ENCODE measurements around the gene TMEM114. TPM values are rescaled to one million over a fixed set of nuclear protein-coding genes. Genes with fewer than 3 reads are reported as not detected.

The TMEM114 gene
- total RNA-seq, 1 experiment from 2014 or later = not detected

- no peaks in the 10 kb centered on the region for H4K20me1 ChIP-seq (ENCODE audit: insufficient read depth, low read depth, low read length)
- peaks cover 9% of the 10 kb centered on the region for H3K9me3 ChIP-seq (ENCODE audit: low read length)
- no peak overlapping the region for H3K4me2 ChIP-seq (ENCODE audit: low read depth, low read length, poor library complexity, severe bottlenecking)
- H3K9me2 ChIP-seq (replicated peaks; ENCODE audit: insufficient read depth, low read length) = no peaks in the 10 kb centered on the region
- no peak overlapping the region for H3K4me3 ChIP-seq (ENCODE audit: low read length)
- H3K4me1 ChIP-seq (ENCODE audit: low read length) = no peaks in the 10 kb centered on the region
- H3K79me2 ChIP-seq (ENCODE audit: low read length) = no peaks in the 10 kb centered on the region
- H3K27ac ChIP-seq (ENCODE audit: low read length) = no peak overlapping the region
- H3K27me3 ChIP-seq (ENCODE audit: low read length) = no peaks in the 10 kb centered on the region
- H3K9ac ChIP-seq (ENCODE audit: low read length) = no peak overlapping the region
- H2AFZ ChIP-seq (ENCODE audit: low read length) = no peak overlapping the region
- no peaks in the 10 kb centered on the region; the same call in 1 of the 2 replicates for H3K36me3 ChIP-seq (ENCODE audit: insufficient read depth, low read length)
- DNase-seq = no peak
These were observed 6.3 kb upstream of the TMEM114 start for GRCh38 chr16:8596581-8596980.

- H3K79me2 ChIP-seq (ENCODE audit: low read length) = no peaks in the 10 kb centered on the region
- no peak overlapping the region for H3K4me3 ChIP-seq (ENCODE audit: low read length)
- H4K20me1 ChIP-seq (ENCODE audit: insufficient read depth, low read depth, low read length) = no peaks in the 10 kb centered on the region
- peaks cover 9% of the 10 kb centered on the region for H3K9me3 ChIP-seq (ENCODE audit: low read length)
- H2AFZ ChIP-seq (ENCODE audit: low read length) = no peak overlapping the region
- H3K36me3 ChIP-seq (ENCODE audit: insufficient read depth, low read length) = no peaks in the 10 kb centered on the region; the same call in 1 of the 2 replicates
- no peak overlapping the region for H3K4me2 ChIP-seq (ENCODE audit: low read depth, low read length, poor library complexity, severe bottlenecking)
- no peaks in the 10 kb centered on the region for H3K27me3 ChIP-seq (ENCODE audit: low read length)
- H3K9ac ChIP-seq (ENCODE audit: low read length) = no peak overlapping the region
- no peak for DNase-seq
- no peak overlapping the region for H3K27ac ChIP-seq (ENCODE audit: low read length)
- H3K4me1 ChIP-seq (ENCODE audit: low read length) = no peaks in the 10 kb centered on the region
- H3K9me2 ChIP-seq (replicated peaks; ENCODE audit: insufficient read depth, low read length) = no peaks in the 10 kb centered on the region
These were observed 5.5 kb upstream of the TMEM114 start for GRCh38 chr16:8595783-8596182.

- no peaks in the 10 kb centered on the region for H3K27me3 ChIP-seq (ENCODE audit: low read length)
- H3K36me3 ChIP-seq (ENCODE audit: insufficient read depth, low read length) = no peaks in the 10 kb centered on the region; the same call in 1 of the 2 replicates
- H3K4me3 ChIP-seq (ENCODE audit: low read length) = no peak overlapping the region
- H3K9me3 ChIP-seq (ENCODE audit: low read length) = peaks cover 9% of the 10 kb centered on the region
- no peaks in the 10 kb centered on the region for H3K4me1 ChIP-seq (ENCODE audit: low read length)
- no peak for DNase-seq
- H4K20me1 ChIP-seq (ENCODE audit: insufficient read depth, low read depth, low read length) = no peaks in the 10 kb centered on the region
- H2AFZ ChIP-seq (ENCODE audit: low read length) = 0 out of 2 replicates have a peak overlapping the region, but pooled peaks have one; percentile 11
- no peak overlapping the region for H3K9ac ChIP-seq (ENCODE audit: low read length)
- H3K27ac ChIP-seq (ENCODE audit: low read length) = no peak overlapping the region
- H3K4me2 ChIP-seq (ENCODE audit: low read depth, low read length, poor library complexity, severe bottlenecking) = no peak overlapping the region
- no peaks in the 10 kb centered on the region for H3K79me2 ChIP-seq (ENCODE audit: low read length)
- no peaks in the 10 kb centered on the region for H3K9me2 ChIP-seq (replicated peaks; ENCODE audit: insufficient read depth, low read length)
These were observed 3.9 kb upstream of the TMEM114 start for GRCh38 chr16:8594149-8594666.

- Histone ChIP-seq H3K79me2 (ENCODE audit: low read length) (no peaks in the 10 kb centered on the region), H3K9ac (ENCODE audit: low read length) (no peak overlapping the region), H3K9me2 (replicated peaks; ENCODE audit: insufficient read depth, low read length) (no peaks in the 10 kb centered on the region), H3K4me2 (ENCODE audit: low read depth, low read length, poor library complexity, severe bottlenecking) (no peak overlapping the region), H2AFZ (ENCODE audit: low read length) (no peak overlapping the region), H3K9me3 (ENCODE audit: low read length) (peaks cover under 1% of the 10 kb centered on the region; the same call in 1 of the 2 replicates), H3K27me3 (ENCODE audit: low read length) (no peaks in the 10 kb centered on the region), H3K27ac (ENCODE audit: low read length) (no peak overlapping the region), H3K36me3 (ENCODE audit: insufficient read depth, low read length) (no peaks in the 10 kb centered on the region), H4K20me1 (ENCODE audit: insufficient read depth, low read depth, low read length) (no peaks in the 10 kb centered on the region), H3K4me3 (ENCODE audit: low read length) (no peak overlapping the region), H3K4me1 (ENCODE audit: low read length) (no peaks in the 10 kb centered on the region)
- DNase-seq = no peak
These were observed 1.1 kb upstream of the TMEM114 start for GRCh38 chr16:8591451-8591850.

GRCh38 chr16:8590811-8591210, 500 bp upstream of the TMEM114 start:
- H3K36me3 ChIP-seq (ENCODE audit: insufficient read depth, low read length) = no peaks in the 10 kb centered on the region
- H3K4me3 ChIP-seq (ENCODE audit: low read length) = no peak overlapping the region
- H4K20me1 ChIP-seq (ENCODE audit: insufficient read depth, low read depth, low read length) = no peaks in the 10 kb centered on the region
- H3K4me2 ChIP-seq (ENCODE audit: low read depth, low read length, poor library complexity, severe bottlenecking) = no peak overlapping the region
- no peak for DNase-seq
- H3K27ac ChIP-seq (ENCODE audit: low read length) = no peak overlapping the region
- H2AFZ ChIP-seq (ENCODE audit: low read length) = no peak overlapping the region
- no peaks in the 10 kb centered on the region for H3K9me3 ChIP-seq (ENCODE audit: low read length)
- H3K9ac ChIP-seq (ENCODE audit: low read length) = no peak overlapping the region
- H3K4me1 ChIP-seq (ENCODE audit: low read length) = no peaks in the 10 kb centered on the region
- no peaks in the 10 kb centered on the region for H3K27me3 ChIP-seq (ENCODE audit: low read length)
- H3K9me2 ChIP-seq (replicated peaks; ENCODE audit: insufficient read depth, low read length) = no peaks in the 10 kb centered on the region
- no peaks in the 10 kb centered on the region for H3K79me2 ChIP-seq (ENCODE audit: low read length)

- H4K20me1 ChIP-seq (ENCODE audit: insufficient read depth, low read depth, low read length) = no peaks in the 10 kb centered on the region
- H3K9ac ChIP-seq (ENCODE audit: low read length) = no peak overlapping the region
- no peaks in the 10 kb centered on the region for H3K9me3 ChIP-seq (ENCODE audit: low read length)
- H3K4me2 ChIP-seq (ENCODE audit: low read depth, low read length, poor library complexity, severe bottlenecking) = no peak overlapping the region
- H3K27me3 ChIP-seq (ENCODE audit: low read length) = no peaks in the 10 kb centered on the region
- no peaks in the 10 kb centered on the region for H3K4me1 ChIP-seq (ENCODE audit: low read length)
- no peaks in the 10 kb centered on the region for H3K9me2 ChIP-seq (replicated peaks; ENCODE audit: insufficient read depth, low read length)
- no peak overlapping the region for H3K27ac ChIP-seq (ENCODE audit: low read length)
- H3K36me3 ChIP-seq (ENCODE audit: insufficient read depth, low read length) = no peaks in the 10 kb centered on the region
- no peaks in the 10 kb centered on the region for H3K79me2 ChIP-seq (ENCODE audit: low read length)
- no peak overlapping the region for H2AFZ ChIP-seq (ENCODE audit: low read length)
- DNase-seq = no peak
- H3K4me3 ChIP-seq (ENCODE audit: low read length) = no peak overlapping the region
These were observed 1.0 kb downstream of the TMEM114 start for GRCh38 chr16:8589057-8589899.

- H3K9me2 ChIP-seq (replicated peaks; ENCODE audit: insufficient read depth, low read length) = no peaks in the 10 kb centered on the region
- no peak overlapping the region for H3K4me3 ChIP-seq (ENCODE audit: low read length)
- H2AFZ ChIP-seq (ENCODE audit: low read length) = no peak overlapping the region
- no peaks in the 10 kb centered on the region for H3K36me3 ChIP-seq (ENCODE audit: insufficient read depth, low read length)
- no peak for DNase-seq
- no peaks in the 10 kb centered on the region for H3K9me3 ChIP-seq (ENCODE audit: low read length)
- no peaks in the 10 kb centered on the region for H3K4me1 ChIP-seq (ENCODE audit: low read length)
- no peaks in the 10 kb centered on the region for H3K27me3 ChIP-seq (ENCODE audit: low read length)
- H3K9ac ChIP-seq (ENCODE audit: low read length) = no peak overlapping the region
- H3K79me2 ChIP-seq (ENCODE audit: low read length) = no peaks in the 10 kb centered on the region
- H3K4me2 ChIP-seq (ENCODE audit: low read depth, low read length, poor library complexity, severe bottlenecking) = no peak overlapping the region
- H4K20me1 ChIP-seq (ENCODE audit: insufficient read depth, low read depth, low read length) = no peaks in the 10 kb centered on the region
- H3K27ac ChIP-seq (ENCODE audit: low read length) = no peak overlapping the region
These were observed 1.6 kb downstream of the TMEM114 start for GRCh38 chr16:8588682-8589056.

GRCh38 chr16:8587065-8587464, 3.2 kb downstream of the TMEM114 start:
- no peaks in the 10 kb centered on the region for H3K27me3 ChIP-seq (ENCODE audit: low read length)
- H3K27ac ChIP-seq (ENCODE audit: low read length) = no peak overlapping the region
- DNase-seq = no peak

More at GRCh38 chr16:8587065-8587464, 3.2 kb downstream of the TMEM114 start:
- H3K4me1 ChIP-seq (ENCODE audit: low read length) = no peaks in the 10 kb centered on the region
- no peak overlapping the region for H3K9ac ChIP-seq (ENCODE audit: low read length)
- H3K9me2 ChIP-seq (replicated peaks; ENCODE audit: insufficient read depth, low read length) = no peaks in the 10 kb centered on the region
- no peak overlapping the region for H3K4me3 ChIP-seq (ENCODE audit: low read length)
- H3K4me2 ChIP-seq (ENCODE audit: low read depth, low read length, poor library complexity, severe bottlenecking) = no peak overlapping the region
- no peak overlapping the region for H2AFZ ChIP-seq (ENCODE audit: low read length)
- no peaks in the 10 kb centered on the region for H3K36me3 ChIP-seq (ENCODE audit: insufficient read depth, low read length)
- no peaks in the 10 kb centered on the region for H3K9me3 ChIP-seq (ENCODE audit: low read length)
- no peaks in the 10 kb centered on the region for H4K20me1 ChIP-seq (ENCODE audit: insufficient read depth, low read depth, low read length)
- H3K79me2 ChIP-seq (ENCODE audit: low read length) = no peaks in the 10 kb centered on the region

Measured in Karpas-422 (cell line).